HL-60 (cell line): Measurements from ENCODE around the gene PTCHD1.

Experiments used
- DNase-seq, 2 experiments: peaks; one replicate each; pipeline ENCODE4 v3.0.0-alpha.2; 2010 to 2020; ENCODE audit warnings: low read depth in 1 of 2, low spot score in 1 of 2
- H3K27ac ChIP-seq: fragments of 250-450 bp; sonication (Bioruptor Pico); replicated peaks from 2 replicates; pipeline ENCODE4 v1.5.1; 2020; ENCODE audit warnings: mild to moderate bottlenecking, moderate library complexity
- H3K27me3 ChIP-seq: fragments of 250-450 bp; sonication (Bioruptor Pico); 2 replicates; pipeline ENCODE4 v1.5.1; 2021; ENCODE audit warnings: mild to moderate bottlenecking, moderate library complexity; ENCODE audit not compliant: insufficient read depth, poor library complexity, severe bottlenecking
- H3K4me3 ChIP-seq: replicated peaks from 2 replicates; pipeline ENCODE4 v1.5.1; 2011; ENCODE audit warnings: mild to moderate bottlenecking, control low read depth, low read length; ENCODE audit not compliant: insufficient read depth
- GABPA ChIP-seq: IDR thresholded peaks from 2 replicates; pipeline ENCODE4 v1.6.1; 2012; ENCODE audit warnings: low read depth
- POLR2AphosphoS5 ChIP-seq: IDR thresholded peaks from 2 replicates; pipeline ENCODE4 v1.6.1; 2012; ENCODE audit warnings: low read depth
- SPI1 ChIP-seq: IDR thresholded peaks from 2 replicates; pipeline ENCODE4 v1.6.1; 2012; ENCODE audit warnings: low read depth, mild to moderate bottlenecking, borderline replicate concordance
- TF ChIP-seq, protein P1 (sequence below): IDR thresholded peaks from one replicate; pipeline ENCODE4 v1.5.1; 2011; ENCODE audit warnings: low read length, control low read depth, inconsistent platforms; ENCODE audit not compliant: insufficient read depth
- TF ChIP-seq, protein P2 (sequence below): IDR thresholded peaks from 2 replicates; pipeline ENCODE4 v1.6.1; 2012; ENCODE audit warnings: low read depth; ENCODE audit not compliant: insufficient replicate concordance

Gene PTCHD1

DNA sequence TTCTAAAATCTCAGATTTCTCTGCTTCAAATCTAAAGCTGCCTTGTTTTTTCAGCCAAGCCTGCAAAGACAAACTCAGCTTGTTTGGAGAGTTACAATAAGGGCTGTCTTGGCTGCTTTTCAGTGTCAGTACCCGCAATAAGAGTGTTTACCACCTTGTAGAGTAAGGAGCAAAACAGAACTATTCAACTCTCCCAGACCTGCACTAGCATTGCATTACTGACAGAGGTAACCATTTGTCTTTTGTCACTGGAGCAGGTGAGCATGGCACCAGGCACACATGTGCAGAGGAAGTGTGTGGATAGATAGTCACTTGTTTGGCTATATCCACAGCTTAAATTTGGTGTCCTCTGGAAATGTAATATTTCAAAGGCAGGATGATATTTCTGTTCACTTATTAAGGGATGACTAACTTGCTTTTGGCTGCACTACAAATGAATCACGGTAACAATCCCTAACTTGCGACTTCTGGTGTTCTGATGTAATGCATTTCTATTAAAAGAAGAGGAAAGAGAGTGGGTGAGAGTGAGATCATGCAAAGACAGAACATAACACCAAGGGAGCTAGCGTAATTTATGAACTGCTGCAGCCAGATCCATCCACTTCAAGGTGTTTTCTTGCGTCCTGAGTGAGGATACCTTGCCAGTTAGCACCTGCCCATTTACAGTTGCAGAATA, 38.6 kb downstream of the PTCHD1 start:
- no peak for DNase-seq
- TF ChIP-seq, protein P1, sequence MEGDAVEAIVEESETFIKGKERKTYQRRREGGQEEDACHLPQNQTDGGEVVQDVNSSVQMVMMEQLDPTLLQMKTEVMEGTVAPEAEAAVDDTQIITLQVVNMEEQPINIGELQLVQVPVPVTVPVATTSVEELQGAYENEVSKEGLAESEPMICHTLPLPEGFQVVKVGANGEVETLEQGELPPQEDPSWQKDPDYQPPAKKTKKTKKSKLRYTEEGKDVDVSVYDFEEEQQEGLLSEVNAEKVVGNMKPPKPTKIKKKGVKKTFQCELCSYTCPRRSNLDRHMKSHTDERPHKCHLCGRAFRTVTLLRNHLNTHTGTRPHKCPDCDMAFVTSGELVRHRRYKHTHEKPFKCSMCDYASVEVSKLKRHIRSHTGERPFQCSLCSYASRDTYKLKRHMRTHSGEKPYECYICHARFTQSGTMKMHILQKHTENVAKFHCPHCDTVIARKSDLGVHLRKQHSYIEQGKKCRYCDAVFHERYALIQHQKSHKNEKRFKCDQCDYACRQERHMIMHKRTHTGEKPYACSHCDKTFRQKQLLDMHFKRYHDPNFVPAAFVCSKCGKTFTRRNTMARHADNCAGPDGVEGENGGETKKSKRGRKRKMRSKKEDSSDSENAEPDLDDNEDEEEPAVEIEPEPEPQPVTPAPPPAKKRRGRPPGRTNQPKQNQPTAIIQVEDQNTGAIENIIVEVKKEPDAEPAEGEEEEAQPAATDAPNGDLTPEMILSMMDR, result no peak
- no peak for TF ChIP-seq POLR2AphosphoS5
- no peak for TF ChIP-seq SPI1
- TF ChIP-seq GABPA, result no peak
- TF ChIP-seq, protein P2, sequence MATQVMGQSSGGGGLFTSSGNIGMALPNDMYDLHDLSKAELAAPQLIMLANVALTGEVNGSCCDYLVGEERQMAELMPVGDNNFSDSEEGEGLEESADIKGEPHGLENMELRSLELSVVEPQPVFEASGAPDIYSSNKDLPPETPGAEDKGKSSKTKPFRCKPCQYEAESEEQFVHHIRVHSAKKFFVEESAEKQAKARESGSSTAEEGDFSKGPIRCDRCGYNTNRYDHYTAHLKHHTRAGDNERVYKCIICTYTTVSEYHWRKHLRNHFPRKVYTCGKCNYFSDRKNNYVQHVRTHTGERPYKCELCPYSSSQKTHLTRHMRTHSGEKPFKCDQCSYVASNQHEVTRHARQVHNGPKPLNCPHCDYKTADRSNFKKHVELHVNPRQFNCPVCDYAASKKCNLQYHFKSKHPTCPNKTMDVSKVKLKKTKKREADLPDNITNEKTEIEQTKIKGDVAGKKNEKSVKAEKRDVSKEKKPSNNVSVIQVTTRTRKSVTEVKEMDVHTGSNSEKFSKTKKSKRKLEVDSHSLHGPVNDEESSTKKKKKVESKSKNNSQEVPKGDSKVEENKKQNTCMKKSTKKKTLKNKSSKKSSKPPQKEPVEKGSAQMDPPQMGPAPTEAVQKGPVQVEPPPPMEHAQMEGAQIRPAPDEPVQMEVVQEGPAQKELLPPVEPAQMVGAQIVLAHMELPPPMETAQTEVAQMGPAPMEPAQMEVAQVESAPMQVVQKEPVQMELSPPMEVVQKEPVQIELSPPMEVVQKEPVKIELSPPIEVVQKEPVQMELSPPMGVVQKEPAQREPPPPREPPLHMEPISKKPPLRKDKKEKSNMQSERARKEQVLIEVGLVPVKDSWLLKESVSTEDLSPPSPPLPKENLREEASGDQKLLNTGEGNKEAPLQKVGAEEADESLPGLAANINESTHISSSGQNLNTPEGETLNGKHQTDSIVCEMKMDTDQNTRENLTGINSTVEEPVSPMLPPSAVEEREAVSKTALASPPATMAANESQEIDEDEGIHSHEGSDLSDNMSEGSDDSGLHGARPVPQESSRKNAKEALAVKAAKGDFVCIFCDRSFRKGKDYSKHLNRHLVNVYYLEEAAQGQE, result no peak
- H3K27ac ChIP-seq, result no peak overlapping the region

DNA sequence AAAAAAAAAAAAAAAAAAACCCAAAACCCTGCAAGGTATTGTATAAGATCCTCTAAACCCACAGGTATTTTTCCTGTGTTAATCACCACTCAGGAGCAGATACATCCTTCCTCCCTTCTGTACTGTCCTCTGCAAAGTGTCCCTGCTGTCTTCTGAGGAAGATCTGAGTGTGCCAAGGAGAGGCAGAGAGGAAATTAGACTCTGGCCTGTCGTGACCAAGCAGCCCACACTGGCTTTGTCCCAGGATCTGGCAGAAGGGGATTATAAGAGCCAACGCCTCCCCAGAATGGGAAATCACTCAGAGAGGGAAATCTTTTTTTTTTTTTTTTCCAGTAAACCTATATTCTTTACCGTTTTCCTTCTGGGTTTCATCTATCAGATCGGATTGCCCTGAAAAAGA, 39.6 kb downstream of the PTCHD1 start:
- H3K27me3 ChIP-seq, result peaks cover 2% of the 10 kb centered on the region
- no peak for DNase-seq
- no peak for TF ChIP-seq SPI1
- TF ChIP-seq, protein P2, result no peak
- TF ChIP-seq, protein P1, result no peak
- TF ChIP-seq POLR2AphosphoS5, result no peak
- TF ChIP-seq GABPA, result no peak

More for the DNA sequence above, 38.6 kb downstream of the PTCHD1 start:
- H3K27me3 ChIP-seq, result peaks cover 2% of the 10 kb centered on the region
- H3K4me3 ChIP-seq, result no peak overlapping the region

DNA sequence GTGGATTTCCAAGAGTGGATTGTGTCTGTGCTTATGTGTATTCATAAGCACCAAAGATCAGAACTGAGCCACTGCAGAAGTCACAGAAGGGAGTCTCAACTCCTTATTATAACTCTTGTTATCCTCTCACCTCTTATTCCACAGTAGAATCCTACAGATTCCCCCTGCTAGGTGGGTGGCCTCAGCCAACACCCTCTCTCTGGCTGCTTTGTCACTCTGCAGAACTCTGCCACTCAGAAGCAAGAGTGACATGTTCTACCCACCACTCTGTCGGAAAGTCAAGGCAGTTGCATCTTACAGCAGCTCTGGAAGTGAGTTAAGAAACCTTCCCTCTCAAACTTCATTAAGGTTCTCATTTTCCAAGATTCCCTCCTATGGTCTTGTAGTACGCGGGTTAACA, 41.9 kb downstream of the PTCHD1 start:
- TF ChIP-seq, protein P1, result no peak
- TF ChIP-seq POLR2AphosphoS5 (no peak), SPI1 (no peak), GABPA (no peak)
- TF ChIP-seq, protein P2, result no peak
- DNase-seq, result no peak
- no peak overlapping the region for H3K4me3 ChIP-seq
- H3K27ac ChIP-seq, result no peak overlapping the region
- no peaks in the 10 kb centered on the region for H3K27me3 ChIP-seq

More for the DNA sequence above, 39.6 kb downstream of the PTCHD1 start:
- no peak overlapping the region for H3K4me3 ChIP-seq
- H3K27ac ChIP-seq, result no peak overlapping the region
